Stimulated activated CD8-positive, alpha-beta memory T cell treated with anti-CD3 and anti-CD28 coated beads, Interleukin-7, amount 100 ng/mL, for 24 hours (primary cell): Measurements from ENCODE around the gene FSIP1.

Source experiments
- DNase-seq: peaks from one replicate; pipeline ENCODE4 v3.0.0-alpha.2; 2020; ENCODE audit warnings: low read depth

The FSIP1 gene

GRCh38 chr15:39593656-39594445 lies 188.8 kb downstream of the FSIP1 start:
- no peak for DNase-seq

- no peak for DNase-seq
Measured at GRCh38 chr15:39593071-39593655, 189.5 kb downstream of the FSIP1 start.

- no peak for DNase-seq
Measured at GRCh38 chr15:39592500-39592899, 190.1 kb downstream of the FSIP1 start.

GRCh38 chr15:39591896-39592315 lies 190.7 kb downstream of the FSIP1 start:
- no peak for DNase-seq

GRCh38 chr15:39591141-39591895 lies 191.3 kb downstream of the FSIP1 start:
- no peak for DNase-seq

- no peak for DNase-seq
Measured at GRCh38 chr15:39589815-39590644, 192.6 kb downstream of the FSIP1 start.

- DNase-seq: no peak
Measured at GRCh38 chr15:39589193-39589814, 193.3 kb downstream of the FSIP1 start.

GRCh38 chr15:39588531-39589192 lies 194.0 kb downstream of the FSIP1 start:
- DNase-seq: no peak

- DNase-seq: no peak
Measured at GRCh38 chr15:39587731-39588530, 194.7 kb downstream of the FSIP1 start.

GRCh38 chr15:39587096-39587721 lies 195.4 kb downstream of the FSIP1 start:
- no peak for DNase-seq

GRCh38 chr15:39586387-39587095 lies 196.1 kb downstream of the FSIP1 start:
- no peak for DNase-seq

GRCh38 chr15:39585871-39586301 lies 196.8 kb downstream of the FSIP1 start:
- no peak for DNase-seq

- no peak for DNase-seq
Measured at GRCh38 chr15:39585389-39585841, 197.2 kb downstream of the FSIP1 start.

GRCh38 chr15:39584662-39585388 lies 197.8 kb downstream of the FSIP1 start:
- DNase-seq: no peak

GRCh38 chr15:39584266-39584659 lies 198.4 kb downstream of the FSIP1 start:
- no peak for DNase-seq

- no peak for DNase-seq
Measured at GRCh38 chr15:39583596-39584265, 198.9 kb downstream of the FSIP1 start.

GRCh38 chr15:39582977-39583595 lies 199.6 kb downstream of the FSIP1 start:
- DNase-seq: no peak
